ENCODE results near the gene PTPN13.
"Not testable (repeated sequence)": the region's sequence is repeated elsewhere in the genome, so short reads cannot be mapped to it uniquely, and the experiment has no call there.

The PTPN13 gene

GRCh38 chr4:86718152-86718551 is 124.0 kb downstream of the PTPN13 start:
- DNase-seq, result no peak

GRCh38 chr4:86719149-86719548 is 125.0 kb downstream of the PTPN13 start:
- DNase-seq, result not testable (repeated sequence)

GRCh38 chr4:86720508-86721068 is 126.5 kb downstream of the PTPN13 start:
- no peak for DNase-seq

- DNase-seq, result no peak
Measured at GRCh38 chr4:86721412-86721811, 127.3 kb downstream of the PTPN13 start.

- no peak for DNase-seq
Measured at GRCh38 chr4:86730310-86730709, 136.2 kb downstream of the PTPN13 start.

- no peak for DNase-seq
Measured at GRCh38 chr4:86737244-86737643, 143.1 kb downstream of the PTPN13 start.

- no peak for DNase-seq
Measured at GRCh38 chr4:86741846-86742245, 147.7 kb downstream of the PTPN13 start.

- no peak for DNase-seq
Measured at GRCh38 chr4:86744570-86744969, 150.5 kb downstream of the PTPN13 start.

- DNase-seq, result no peak
Measured at GRCh38 chr4:86749121-86749520, 155.0 kb downstream of the PTPN13 start.

- DNase-seq, result no peak
Measured at GRCh38 chr4:86755388-86755787, 161.3 kb downstream of the PTPN13 start.

- no peak for DNase-seq
Measured at GRCh38 chr4:86757468-86757867, 163.4 kb downstream of the PTPN13 start.

GRCh38 chr4:86759298-86759697 is 165.2 kb downstream of the PTPN13 start:
- no peak for DNase-seq

- no peak for DNase-seq
Measured at GRCh38 chr4:86762649-86763048, 168.5 kb downstream of the PTPN13 start.

- DNase-seq, result peak in 1 of 2 experiments; percentile 5
Measured at GRCh38 chr4:86769794-86770193, 175.7 kb downstream of the PTPN13 start.

GRCh38 chr4:86771141-86771540 is 177.0 kb downstream of the PTPN13 start:
- no peak for DNase-seq

- no peak for DNase-seq
Measured at GRCh38 chr4:86775061-86775460, 180.9 kb downstream of the PTPN13 start.

- DNase-seq, result no peak
Measured at GRCh38 chr4:86778175-86778574, 184.1 kb downstream of the PTPN13 start.

GRCh38 chr4:86788826-86789225 is 194.7 kb downstream of the PTPN13 start:
- no peak for DNase-seq

- no peak for DNase-seq
Measured at GRCh38 chr4:86791126-86791525, 197.0 kb downstream of the PTPN13 start.

- no peak for DNase-seq
Measured at GRCh38 chr4:86809809-86810208, 215.7 kb downstream of the PTPN13 start.

- DNase-seq, result no peak
Measured at GRCh38 chr4:86810847-86811246, 216.7 kb downstream of the PTPN13 start.

- no peak for DNase-seq
Measured at GRCh38 chr4:86815653-86816052, 221.5 kb downstream of the PTPN13 start.

- DNase-seq, result no peak
Measured at GRCh38 chr4:86816501-86817273, 222.6 kb downstream of the PTPN13 start.

- no peak for DNase-seq
Measured at GRCh38 chr4:86818211-86818610, 224.1 kb downstream of the PTPN13 start.

GRCh38 chr4:86818841-86819240 is 224.7 kb downstream of the PTPN13 start:
- DNase-seq, result no peak

Data from NCI-H2081 (cell line).